Esophagus squamous epithelium (tissue), 5 donors: ENCODE data around the gene NDUFA5. TPM values are rescaled to one million over a fixed set of nuclear protein-coding genes. Genes with fewer than 3 reads are reported as not detected.

Source experiments
- DNase-seq: peaks from one replicate; lab custom pipeline; 2025; lab: John Stamatoyannopoulos, UW
- H3K27ac ChIP-seq, 4 donors: fragments of 200-600 bp; sonication (generic); one replicate each; pipeline ENCODE4 v1.5.1; 2016 to 2019; ENCODE audit warnings: mild to moderate bottlenecking in 1 of 4
- H3K27me3 ChIP-seq, 4 donors: fragments of 200-600 bp; sonication (generic); 1 replicate in 3 of 4; 2 replicates in 1 of 4; pipeline versions ENCODE4 v1.5.1 to v1.6.0; 2017 to 2021; ENCODE audit warnings: antibody characterized with exemption in 1 of 4
- H3K36me3 ChIP-seq, 3 donors: fragments of 200-600 bp; sonication (generic); one replicate each; pipeline ENCODE4 v1.5.1; 2016 to 2019
- H3K4me1 ChIP-seq, 3 donors: fragments of 200-600 bp; sonication (generic); one replicate each; pipeline ENCODE4 v1.5.1; 2017 to 2019
- H3K4me3 ChIP-seq, 4 donors: fragments of 200-600 bp; sonication (generic); 1 replicate in 3 of 4; 2 replicates in 1 of 4; pipeline ENCODE4 v1.5.1; 2016 to 2019; ENCODE audit warnings: mild to moderate bottlenecking in 2 of 4, moderate library complexity in 1 of 4
- H3K9me3 ChIP-seq, 3 donors: fragments of 200-600 bp; sonication (generic); one replicate each; pipeline ENCODE4 v1.5.1; 2016 to 2019
- CTCF ChIP-seq, 6 experiments: fragments of 450-650 bp in 4 of 6; fragments of 200-600 bp in 2 of 6; sonication (generic) in 2 of 6; IDR thresholded peaks; one replicate each; pipeline ENCODE4 v1.5.1; 2016 to 2019; ENCODE audit warnings: antibody characterized with exemption in 6 of 6, mild to moderate bottlenecking in 4 of 6, moderate library complexity in 4 of 6
- POLR2A ChIP-seq, 4 donors: fragments of 450-650 bp; IDR thresholded peaks; one replicate each; pipeline ENCODE4 v1.6.1; 2017; ENCODE audit warnings: antibody characterized with exemption in 4 of 4, mild to moderate bottlenecking in 4 of 4, moderate library complexity in 3 of 4
- WGBS, 2 donors: methylation state at CpG; one replicate each; pipeline ENCODE4 v1.1.5; 2018; 5-methylcytosine and 5-hydroxymethylcytosine counted together
- intact Hi-C: fragments of 100-400 bp; cut with DNase I; formaldehyde crosslinking; loops from one replicate; pipeline ENCODE4 v1.15.0; 2022
- total RNA-seq, 4 donors: library from RNA; depleted of rRNA; stranded (reverse); fragments of >200 nt; gene quantifications; one replicate each; pipeline ENCODE4 v1.1.0, GENCODE V29; 2016
- donor health status: DM: yes; HTN: yes; CAD: no.

NDUFA5 gene
- total RNA-seq, 4 donors from 2014 or later: 17.1 to 55.6 (median 43.8) TPM

GRCh38 chr7:123580406-123581161 lies 23.0 kb upstream of the NDUFA5 start:
- Histone ChIP-seq H3K4me1 (no peaks in the 10 kb centered on the region), H3K27me3 (peaks cover 0 to 27% (median 0%) of the 10 kb centered on the region in 4 donors), H3K27ac (no peak overlapping the region), H3K4me3 (no peak overlapping the region), H3K9me3 (no peaks in the 10 kb centered on the region), H3K36me3 (no peaks in the 10 kb centered on the region)
- DNase-seq: no peak
- intact Hi-C loops: no loop called here
- WGBS, 2 donors: 26 to 35% methylated on average over 8 of the region's 8 CpGs
- TF ChIP-seq CTCF (IDR thresholded peaks at IDR 0.05): peak; percentile 11 to 50 (median 31)
- TF ChIP-seq POLR2A (IDR thresholded peaks at IDR 0.05): no peak

GRCh38 chr7:123579416-123579815 lies 21.8 kb upstream of the NDUFA5 start:
- no peak overlapping the region for H3K27ac ChIP-seq
- intact Hi-C loops: no loop called here
- H3K27me3 ChIP-seq: peaks cover 0 to 27% (median 0%) of the 10 kb centered on the region in 4 donors
- no peak for DNase-seq
- H3K36me3 ChIP-seq: no peaks in the 10 kb centered on the region
- H3K4me1 ChIP-seq: no peaks in the 10 kb centered on the region
- H3K9me3 ChIP-seq: no peaks in the 10 kb centered on the region
- H3K4me3 ChIP-seq: no peak overlapping the region
- TF ChIP-seq POLR2A (IDR thresholded peaks at IDR 0.05) (no peak), CTCF (IDR thresholded peaks at IDR 0.05) (no peak)

- Histone ChIP-seq H3K4me1 (no peaks in the 10 kb centered on the region), H3K9me3 (no peaks in the 10 kb centered on the region), H3K27ac (no peak overlapping the region), H3K27me3 (peaks cover 0 to 17% (median 0%) of the 10 kb centered on the region in 4 donors), H3K36me3 (no peaks in the 10 kb centered on the region), H3K4me3 (no peak overlapping the region)
- intact Hi-C loops: no loop called here
- 86 to 94% methylated on average over 2 of the region's 2 CpGs for WGBS, 2 donors
- TF ChIP-seq POLR2A (IDR thresholded peaks at IDR 0.05): no peak
- no peak for TF ChIP-seq CTCF (IDR thresholded peaks at IDR 0.05)
- no peak for DNase-seq
Measured at GRCh38 chr7:123573896-123574467, 16.4 kb upstream of the NDUFA5 start.

- Histone ChIP-seq H3K4me3 (no peak overlapping the region), H3K36me3 (no peaks in the 10 kb centered on the region), H3K27me3 (peaks cover 0 to 11% (median 0%) of the 10 kb centered on the region in 4 donors), H3K4me1 (no peaks in the 10 kb centered on the region), H3K27ac (no peak overlapping the region), H3K9me3 (no peaks in the 10 kb centered on the region)
- no peak for DNase-seq
- intact Hi-C loops: no loop called here
- WGBS, 2 donors: 54 to 60% methylated on average over 3 of the region's 3 CpGs
- no peak for TF ChIP-seq CTCF (IDR thresholded peaks at IDR 0.05)
- TF ChIP-seq POLR2A (IDR thresholded peaks at IDR 0.05): no peak
Measured at GRCh38 chr7:123573341-123573740, 15.7 kb upstream of the NDUFA5 start.

- WGBS, 2 donors: 44 to 64% methylated on average over 1 of the region's 1 CpG
- H3K36me3 ChIP-seq: no peaks in the 10 kb centered on the region
- H3K27me3 ChIP-seq: peaks cover 0 to 4% (median 0%) of the 10 kb centered on the region in 4 donors
- H3K27ac ChIP-seq: no peak overlapping the region
- no peak for DNase-seq
- H3K4me1 ChIP-seq: no peaks in the 10 kb centered on the region
- intact Hi-C loops: no loop called here
- no peak overlapping the region for H3K4me3 ChIP-seq
- no peak for TF ChIP-seq POLR2A (IDR thresholded peaks at IDR 0.05)
- TF ChIP-seq CTCF (IDR thresholded peaks at IDR 0.05): no peak
- no peaks in the 10 kb centered on the region for H3K9me3 ChIP-seq
Measured at GRCh38 chr7:123571684-123572083, 14.1 kb upstream of the NDUFA5 start.
